GF-D8 (cell line): ENCODE data around the gene OR2AE1.

Source experiments
- DNase-seq: peaks from one replicate; lab custom pipeline; 2025; lab: John Stamatoyannopoulos, UW

Gene OR2AE1

DNA sequence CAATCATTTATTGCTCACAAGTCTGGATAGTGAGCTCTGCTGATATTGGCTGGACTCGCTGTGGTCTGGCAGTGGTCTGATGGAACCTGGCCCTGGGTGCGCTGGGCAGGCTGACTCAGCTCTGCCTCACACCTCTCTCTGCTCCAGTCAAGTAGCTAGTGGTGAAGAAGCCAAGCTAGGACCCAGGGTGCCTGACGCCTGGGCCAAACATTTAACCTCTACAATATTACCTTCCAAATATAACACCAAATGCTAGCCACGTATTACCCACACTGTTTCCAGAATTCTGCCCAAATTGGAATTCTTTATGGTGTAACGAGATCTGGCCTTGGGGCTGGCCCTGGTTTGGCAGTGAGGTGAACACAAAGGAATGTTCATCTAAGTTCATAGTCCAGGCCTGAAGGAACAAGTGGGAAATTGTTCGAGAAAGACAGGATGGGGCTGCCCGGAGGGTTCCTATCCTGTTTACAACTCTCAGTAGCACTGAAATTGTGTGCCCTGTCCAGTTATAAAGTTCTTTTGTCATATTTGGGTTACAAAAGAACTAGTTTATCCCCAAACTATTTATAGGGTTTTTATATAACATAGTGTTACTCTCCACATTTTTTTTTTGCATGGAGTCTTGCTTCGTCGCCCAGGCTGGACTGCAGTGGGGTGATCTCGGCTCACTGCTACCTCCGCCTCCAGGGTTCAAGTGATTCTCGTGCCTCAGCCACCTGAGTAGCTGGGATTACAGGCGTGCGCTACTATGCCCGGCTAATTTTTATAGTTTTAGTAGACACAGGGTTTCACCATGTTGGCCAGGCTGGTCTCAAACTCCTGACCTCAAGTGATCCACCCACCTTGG is 16.3 kb downstream of the OR2AE1 start:
- DNase-seq, result no peak

DNA sequence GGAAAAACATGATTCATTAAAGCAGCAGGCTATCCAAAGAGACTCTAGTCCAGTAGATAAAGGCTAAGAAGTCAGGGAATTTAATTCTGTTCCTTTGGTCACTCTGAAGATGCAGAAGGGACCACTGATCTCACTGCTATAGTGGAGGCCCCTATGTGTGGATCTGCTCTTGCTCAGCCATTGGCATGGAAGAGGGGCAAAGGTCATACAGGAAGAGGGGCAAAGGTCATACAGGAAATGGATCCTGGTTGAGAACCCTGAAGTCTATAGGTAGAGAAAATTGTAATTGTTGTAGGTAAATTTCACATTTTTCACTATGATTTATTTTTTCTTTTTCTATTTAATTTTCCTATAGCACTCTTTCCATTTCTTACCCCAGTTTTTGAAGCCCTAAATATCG is 21.6 kb downstream of the OR2AE1 start:
- no peak for DNase-seq

DNA sequence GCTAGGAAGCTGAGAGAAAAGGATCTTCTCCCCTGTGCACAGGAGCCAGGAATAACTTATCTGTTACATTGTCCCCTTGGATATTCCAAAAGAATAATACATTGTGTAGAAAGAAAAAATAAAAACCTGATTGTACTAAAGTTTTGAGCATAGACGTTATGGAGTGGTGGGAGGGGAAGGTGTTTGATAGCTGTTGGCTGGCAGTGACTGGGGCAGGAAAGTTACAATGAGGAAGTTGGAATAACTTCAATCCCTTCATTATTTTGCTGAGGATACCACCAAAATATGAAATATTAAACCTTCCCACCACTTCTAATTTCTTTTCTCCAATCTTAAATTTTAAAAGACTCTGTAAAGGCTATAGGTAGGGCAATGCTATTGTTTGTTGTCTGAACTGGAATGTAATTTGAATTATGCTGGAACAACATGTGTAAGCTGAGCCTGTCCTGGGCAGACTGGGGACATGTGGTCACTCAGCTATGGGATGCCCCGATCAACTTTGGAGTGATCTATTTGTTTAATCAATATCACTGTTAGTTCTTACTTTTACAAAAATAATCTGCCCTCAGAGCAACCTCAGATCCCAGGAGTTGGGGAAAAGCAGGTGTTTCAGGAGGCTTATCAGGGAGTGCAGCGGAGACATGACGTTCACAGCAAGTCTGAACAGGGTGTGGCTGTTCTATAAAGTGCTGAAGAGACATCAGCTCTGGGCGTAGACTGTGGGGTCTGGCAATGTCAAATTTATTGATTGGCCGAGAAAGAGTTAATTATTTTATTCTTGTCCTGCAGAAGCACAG is 28.2 kb downstream of the OR2AE1 start:
- DNase-seq, result no peak

DNA sequence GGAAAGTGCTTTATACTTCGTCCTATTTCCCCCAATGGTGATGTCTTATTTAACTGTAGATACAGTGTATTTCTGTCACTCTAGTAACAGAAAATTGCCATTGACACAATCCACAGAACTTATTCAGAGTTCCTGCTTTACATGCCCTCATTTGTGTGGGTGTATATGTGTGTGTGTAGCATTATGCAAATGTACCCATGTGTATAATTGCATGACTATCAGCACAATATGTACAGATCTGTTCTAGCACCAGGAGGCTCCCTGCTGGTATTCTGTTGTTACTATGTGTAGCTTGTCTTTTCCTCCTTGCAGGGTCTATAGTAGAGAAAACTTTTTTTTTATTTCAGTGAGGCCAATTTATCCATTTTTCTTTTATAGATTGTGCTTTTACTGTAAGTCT is 32.5 kb downstream of the OR2AE1 start:
- no peak for DNase-seq

DNA sequence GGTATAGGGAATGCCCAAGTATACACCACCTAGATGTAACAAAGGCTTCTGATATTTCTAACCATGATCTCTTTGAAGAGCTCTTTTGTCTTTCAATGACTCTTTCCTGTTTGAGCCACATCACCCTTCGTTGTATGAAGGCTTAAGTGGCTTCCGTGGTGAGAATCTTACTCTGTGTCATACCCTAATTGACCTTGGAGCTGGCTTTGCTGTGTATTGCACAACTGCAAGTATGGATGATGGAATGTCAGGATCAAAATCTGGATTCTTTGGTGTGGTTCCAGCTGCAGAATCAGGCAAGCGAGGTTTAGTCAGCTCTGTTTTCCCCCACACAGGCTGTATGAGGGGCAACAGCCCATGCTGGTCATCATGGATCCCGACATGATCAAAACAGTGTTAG is 33.0 kb downstream of the OR2AE1 start:
- no peak for DNase-seq

DNA sequence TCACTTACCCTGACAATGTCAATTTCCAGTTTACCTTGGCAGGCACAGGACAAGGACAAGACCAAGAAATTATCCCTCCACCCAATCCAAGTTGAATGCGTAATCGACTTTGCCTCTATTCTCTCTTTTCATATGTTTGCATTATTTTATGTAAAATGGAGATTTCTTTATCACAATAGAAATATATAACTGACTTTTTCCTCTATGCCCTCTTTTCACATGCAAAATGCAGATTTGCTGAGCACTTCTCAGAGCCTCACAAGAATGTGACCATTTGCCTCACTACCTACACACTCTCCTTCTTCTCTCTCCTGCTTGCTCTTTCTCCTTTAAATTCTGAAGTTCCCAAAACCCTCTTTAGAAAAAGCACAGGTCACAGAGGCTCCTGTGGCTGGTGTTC is 33.9 kb downstream of the OR2AE1 start:
- DNase-seq, result no peak

DNA sequence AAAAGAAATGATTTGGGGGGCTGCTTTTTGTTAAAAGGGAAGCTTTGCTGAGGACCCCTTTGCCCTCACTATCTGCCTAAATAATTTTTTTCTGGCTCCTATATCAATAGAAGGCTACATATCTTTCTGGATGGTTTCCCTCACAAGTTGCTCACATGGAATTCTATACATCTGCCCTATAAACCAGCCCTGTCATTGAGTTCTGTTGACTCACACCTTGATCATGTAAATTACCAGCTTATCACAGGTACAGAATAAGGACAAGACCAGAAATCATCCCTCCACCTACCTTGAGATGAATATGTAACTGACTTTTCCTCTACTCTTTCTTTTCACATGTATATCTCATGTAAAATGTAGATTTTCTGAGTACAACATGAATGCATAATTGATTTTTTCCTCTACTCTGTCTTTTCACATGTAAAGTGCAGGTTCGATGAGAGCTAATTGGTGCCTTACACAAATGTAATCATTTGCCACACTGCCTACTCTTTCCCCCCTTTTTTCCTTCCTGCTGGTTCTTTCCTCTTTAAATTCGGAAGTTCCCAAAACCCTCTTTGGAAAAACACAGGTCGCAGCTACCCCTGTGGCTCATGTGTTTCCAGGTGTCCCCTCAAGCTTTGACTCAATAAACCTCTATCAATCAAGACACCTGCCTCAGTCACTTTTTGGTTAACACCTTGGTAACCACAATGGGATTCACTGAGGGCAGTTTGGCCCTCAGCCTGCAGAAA is 36.5 kb downstream of the OR2AE1 start:
- DNase-seq, result no peak

DNA sequence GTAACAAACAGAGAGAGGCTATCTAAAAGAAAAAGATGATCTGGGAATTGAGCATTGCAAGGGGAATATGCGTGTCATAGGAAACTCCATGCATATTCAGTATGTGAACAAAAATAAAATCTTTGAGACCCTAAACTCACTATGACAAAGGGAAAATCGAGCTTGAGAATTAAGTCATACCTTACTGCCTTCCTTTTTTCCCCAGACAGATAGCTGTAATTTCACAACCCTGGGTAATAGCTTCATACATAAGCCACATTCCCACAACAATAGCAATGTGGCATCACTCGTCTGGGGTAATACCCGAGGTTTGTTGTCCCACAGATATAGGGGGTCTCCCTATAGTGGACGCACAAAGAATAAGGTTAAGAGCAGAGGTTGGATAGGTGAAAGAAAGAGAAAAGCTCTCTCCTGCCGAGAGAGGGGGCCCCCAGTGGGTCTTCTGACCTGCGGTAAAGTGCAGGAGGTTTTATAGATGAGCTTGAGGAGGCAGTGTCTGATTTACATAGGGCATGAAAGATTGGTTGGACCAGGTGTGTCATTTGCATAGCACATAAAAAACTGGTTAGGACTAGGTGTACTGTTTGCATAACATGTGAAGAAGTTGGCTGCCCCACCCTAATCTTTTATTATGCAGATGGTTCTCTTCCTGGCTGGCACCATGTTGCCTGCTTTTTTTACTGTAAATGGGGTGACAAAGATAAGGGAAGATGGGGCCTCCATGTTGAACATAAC is 37.4 kb downstream of the OR2AE1 start:
- DNase-seq, result no peak

DNA sequence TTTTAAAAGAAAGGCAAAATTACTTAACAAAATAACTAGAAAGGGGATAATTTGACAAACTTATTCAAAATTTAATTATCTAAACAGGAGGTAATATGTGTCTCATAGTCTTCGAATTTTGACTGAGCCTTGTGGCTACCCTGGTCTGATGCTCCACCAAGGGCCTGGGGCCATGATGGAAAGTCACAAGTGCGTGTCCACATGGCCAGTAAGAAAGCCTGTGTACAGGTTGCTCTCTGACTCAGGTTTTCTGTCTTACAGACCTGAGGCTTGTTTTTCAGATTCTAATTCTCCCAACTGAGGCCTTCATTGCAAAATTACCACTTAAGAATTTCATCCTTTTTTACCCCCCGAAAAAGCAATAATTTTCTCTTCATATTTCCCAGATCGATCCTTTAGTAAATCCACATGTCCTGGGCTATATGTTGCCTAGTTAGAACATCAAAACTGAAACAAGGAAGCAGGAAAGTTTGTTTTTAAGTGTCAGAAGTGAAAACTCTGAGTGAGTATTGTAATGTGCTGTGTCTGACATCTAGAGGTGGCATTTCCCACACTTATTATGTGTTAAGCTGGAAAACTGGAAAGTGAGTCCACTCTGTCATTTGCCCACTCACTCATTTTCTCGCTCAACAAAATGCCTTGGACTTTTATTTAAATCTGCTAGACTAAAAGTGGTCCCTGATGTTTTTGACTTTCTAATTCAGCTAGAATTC is 39.0 kb downstream of the OR2AE1 start:
- DNase-seq, result peak; percentile 8

DNA sequence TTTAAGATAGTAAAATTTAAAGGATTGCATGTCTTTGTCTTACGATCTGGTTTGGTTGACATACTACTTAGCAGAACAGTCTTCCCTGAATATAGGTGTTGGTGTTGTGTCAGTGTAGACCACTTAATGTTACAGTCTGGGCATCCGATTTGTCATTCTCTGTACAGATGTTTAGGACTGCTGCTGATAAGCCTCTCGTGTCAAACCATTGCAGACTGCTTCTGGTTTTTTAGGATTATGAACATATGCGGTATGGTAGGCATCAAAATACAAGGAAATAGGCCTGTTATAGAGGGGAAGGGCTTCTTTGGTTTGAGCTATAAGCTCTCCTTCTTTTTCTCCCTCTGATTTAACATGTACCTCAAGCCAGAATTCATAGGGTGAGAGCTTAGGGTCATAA is 41.6 kb downstream of the OR2AE1 start:
- DNase-seq, result no peak

DNA sequence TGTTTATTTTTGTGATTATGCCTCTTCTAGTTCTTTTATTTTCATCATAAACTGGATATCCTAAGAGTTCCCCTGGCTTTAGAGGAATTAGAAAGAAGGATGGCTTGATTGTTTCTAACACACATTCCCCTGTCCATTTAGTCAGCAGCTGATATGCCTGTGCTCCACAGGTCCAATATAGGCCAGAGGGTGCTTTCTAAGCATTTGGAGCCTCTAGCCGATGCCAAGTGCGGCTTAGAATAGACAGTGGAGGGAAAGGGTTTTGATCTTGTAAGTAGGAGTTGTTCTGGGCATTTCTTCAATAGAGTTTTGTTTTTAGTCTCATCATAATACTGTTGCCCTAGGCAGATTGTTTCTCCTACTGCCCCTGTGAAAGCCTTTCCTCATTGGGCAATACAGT is 42.5 kb downstream of the OR2AE1 start:
- no peak for DNase-seq

DNA sequence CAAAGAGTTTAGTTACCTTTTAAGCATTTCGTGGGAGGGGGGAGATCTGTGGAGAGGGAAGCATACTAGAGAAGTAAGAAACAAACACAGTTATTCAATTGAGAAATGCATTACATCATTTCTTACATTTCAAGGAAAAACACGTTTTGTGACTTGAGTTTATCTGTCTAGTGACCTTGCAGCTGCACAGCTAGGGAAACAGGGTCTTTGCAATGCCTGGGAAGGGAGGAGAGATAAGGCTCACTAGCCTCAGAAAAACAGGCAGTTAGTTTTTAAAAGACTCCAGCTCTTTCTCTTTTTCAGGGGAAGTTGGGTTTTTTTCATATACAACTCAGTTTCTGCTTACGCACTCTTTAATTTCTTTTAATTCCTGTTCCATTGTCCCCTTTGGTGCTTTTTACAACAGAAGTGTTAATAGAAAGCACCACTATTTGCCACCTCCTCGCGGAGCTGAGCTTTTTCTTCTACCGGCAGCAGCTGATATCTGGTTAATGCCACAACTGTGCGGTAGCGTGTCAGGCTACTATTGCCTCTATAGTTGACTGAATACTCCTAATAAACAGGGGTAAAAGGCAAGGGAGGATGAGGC is 43.5 kb downstream of the OR2AE1 start:
- no peak for DNase-seq

DNA sequence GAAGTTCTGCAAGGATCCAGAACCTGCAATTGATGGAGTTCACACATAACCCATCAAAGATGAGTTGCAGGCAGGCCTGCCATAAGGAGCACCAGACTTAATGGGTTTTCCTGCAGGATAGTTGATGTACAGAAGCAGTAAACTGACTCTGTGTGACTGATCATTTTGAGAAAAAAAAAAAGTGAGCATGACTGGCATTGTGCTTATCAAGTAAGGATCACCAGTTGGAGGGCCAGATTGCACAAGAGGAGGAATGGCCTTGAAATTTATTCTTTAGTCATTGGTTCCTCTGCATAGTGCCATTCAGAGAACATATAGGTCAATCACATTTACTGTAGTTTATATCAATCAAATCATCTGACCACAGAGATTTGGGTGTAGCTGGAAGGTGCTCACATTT is 45.2 kb downstream of the OR2AE1 start:
- no peak for DNase-seq

DNA sequence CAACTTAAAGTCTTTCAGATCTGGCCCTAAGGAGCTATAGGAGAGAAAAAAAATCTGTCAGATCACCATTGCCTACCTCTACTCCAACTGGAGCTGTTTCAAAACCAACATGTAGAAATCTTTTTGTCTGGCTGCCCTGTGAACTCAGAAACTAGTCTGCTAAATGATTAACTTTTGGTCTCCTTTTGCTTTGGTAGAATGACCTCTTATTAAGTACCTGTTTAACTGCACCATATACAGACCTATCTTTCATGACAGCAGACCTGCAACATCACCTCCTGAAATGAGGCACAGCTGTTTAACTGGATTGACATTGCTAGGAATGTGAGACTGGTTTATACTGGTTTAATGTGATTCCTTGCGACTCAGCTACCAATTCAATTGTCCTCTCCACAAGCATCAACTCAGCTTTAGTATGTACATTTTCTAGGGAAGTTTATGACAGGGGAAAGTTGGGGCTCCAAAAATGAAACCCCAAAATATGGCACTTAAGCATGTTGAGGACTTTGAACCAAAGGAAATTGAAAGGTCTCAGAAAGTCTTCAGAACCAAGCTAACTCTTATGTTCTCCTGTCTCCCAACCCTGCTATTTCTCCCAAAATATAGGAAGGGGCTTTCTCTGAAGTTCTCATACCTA is 47.2 kb downstream of the OR2AE1 start:
- DNase-seq, result no peak

DNA sequence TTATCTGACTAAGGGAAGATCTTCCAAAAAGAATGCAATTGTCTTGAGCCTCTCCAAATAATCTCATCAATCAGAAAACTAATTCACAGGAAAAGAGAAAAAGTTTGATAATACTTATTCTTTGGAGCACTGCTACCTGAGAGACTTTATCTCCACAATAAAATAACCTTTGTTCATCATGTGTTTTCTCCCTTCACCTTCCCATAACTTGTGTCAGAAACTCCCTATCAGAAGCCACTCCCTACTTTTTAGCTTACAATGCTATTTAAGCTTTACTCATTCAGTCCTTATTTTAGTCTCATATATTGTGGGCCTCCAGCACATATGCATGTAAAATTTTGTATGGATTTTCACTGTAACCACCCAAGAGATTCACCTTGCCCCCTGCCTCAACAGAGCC is 48.0 kb downstream of the OR2AE1 start:
- no peak for DNase-seq

DNA sequence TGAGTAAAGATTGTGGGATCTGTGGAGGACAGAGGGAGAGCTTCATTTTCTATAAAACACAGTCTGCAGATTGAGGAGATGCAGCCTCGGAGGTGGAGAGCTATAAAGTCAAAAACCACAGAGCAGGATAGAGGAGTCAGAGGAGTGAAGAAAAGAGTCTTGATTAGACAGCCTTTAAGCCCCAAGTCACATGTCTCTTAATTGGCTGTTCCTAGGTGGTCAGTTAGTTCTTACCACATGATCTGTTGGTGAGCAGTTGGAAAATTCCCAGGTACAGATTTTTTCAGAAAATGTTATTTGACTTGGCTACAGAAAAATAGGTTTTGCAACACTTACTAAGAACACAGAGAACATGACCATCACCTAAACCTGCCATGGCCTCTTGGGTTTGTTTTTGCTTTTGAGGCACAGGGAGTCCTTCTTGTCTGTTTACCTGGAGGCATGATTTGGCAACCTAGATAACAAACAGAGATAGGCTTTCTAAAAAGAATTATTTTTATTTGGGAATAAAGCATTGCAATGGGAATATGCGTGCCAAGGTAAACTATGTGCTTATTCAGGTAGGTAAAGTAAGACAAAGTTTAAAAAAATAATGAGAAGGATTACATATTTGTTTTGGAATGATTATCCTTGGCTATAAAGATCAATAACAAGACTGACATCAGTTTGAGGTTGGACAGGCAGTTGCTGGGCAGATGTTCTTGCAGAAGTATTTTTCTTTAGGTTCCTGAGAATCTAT is 49.6 kb downstream of the OR2AE1 start:
- no peak for DNase-seq
